Testis (tissue), 3 donors: Measurements from ENCODE around the gene TRIM50. TPM values are rescaled to one million over a fixed set of nuclear protein-coding genes. Genes with fewer than 3 reads are reported as not detected.

ENCODE experiments used
- polyA plus RNA-seq: library from polyadenylated mRNA; stranded (reverse); fragments of 350-450 nt; fragmentation: Illumina TruSeq; extraction: RNeasy Lipid Tissue Mini Kit (QIAGEN cat#74804); gene quantifications from one replicate; pipeline ENCODE4 v1.2.3, GENCODE V29; 2014; ENCODE audit warnings: low read depth, low replicate concordance; ENCODE audit not compliant: insufficient read depth
- small RNA-seq, 2 donors: library from RNA; depleted of rRNA; stranded (forward); fragments of <200 nt; gene quantifications; one replicate each; pipeline ENCODE3, GENCODE V24; 2016
- total RNA-seq, 2 donors: library from RNA; depleted of rRNA; stranded (reverse); fragments of >200 nt; gene quantifications; one replicate each; pipeline ENCODE4 v1.2.3, GENCODE V29; 2016

Gene TRIM50
- total and polyA plus RNA-seq, 3 donors from 2014 or later = 10.8 to 16.3 (median 13.5) TPM

Small RNAs within 50 kb of the gene (small RNA-seq; reads per million reads assigned to genes)
- 0 reads per million in 2 donors for gene RNU6-1080P

Other genes starting within 250 kb of the TRIM50 start
- gene SPDYE9, start 242.0 kb downstream of the TRIM50 start, total RNA-seq = 1 to 10 TPM; 1.9 to 7.3 TPM
- gene SPDYE9, start 242.0 kb downstream of the TRIM50 start, polyA plus RNA-seq = 3.7 TPM
- gene NSUN5, start 19.3 kb downstream of the TRIM50 start, total RNA-seq = 10 to 100 TPM; 44.3 to 53.9 TPM
- gene NSUN5, start 19.3 kb downstream of the TRIM50 start, polyA plus RNA-seq = 36.9 TPM
- 10 to 100 TPM; 45.4 to 60.9 TPM for gene FKBP6, start 79 bp upstream of the TRIM50 start, total RNA-seq
- 148 TPM for gene FKBP6, start 79 bp upstream of the TRIM50 start, polyA plus RNA-seq
- gene FZD9, start 105.7 kb upstream of the TRIM50 start, total RNA-seq = 1 to 10 TPM; 5.6 to 8.3 TPM
- 4.2 TPM for gene FZD9, start 105.7 kb upstream of the TRIM50 start, polyA plus RNA-seq
- 10 to 100 TPM; 59.4 to 72.8 TPM for gene BAZ1B, start 194.2 kb upstream of the TRIM50 start, total RNA-seq
- gene BAZ1B, start 194.2 kb upstream of the TRIM50 start, polyA plus RNA-seq = 30.8 TPM
- gene BCL7B, start 229.6 kb upstream of the TRIM50 start, total RNA-seq = 10 to 100 TPM; 83.0 to 91.1 TPM
- gene BCL7B, start 229.6 kb upstream of the TRIM50 start, polyA plus RNA-seq = 88.9 TPM